ENCODE results near the gene FMN2. TPM values are rescaled to one million over a fixed set of nuclear protein-coding genes. Genes with fewer than 3 reads are reported as not detected.
A peak's percentile ranks its signal among the peaks of the same experiment; 100 is the strongest.

FMN2 gene
- polyA plus RNA-seq, 2 of the 4 experiments (the other 2 are of a cell fraction) = 2.8 to 4.2 TPM

GRCh38 chr1:240487493-240487892 is 395.8 kb downstream of the FMN2 start (continued):
- TF ChIP-seq HOXB5 (CRISPR knock-in tag; IDR thresholded peaks at IDR 0.05) (no peak), KDM1A (IDR thresholded peaks at IDR 0.05; ENCODE audit: low read depth) (no peak), E2F6 (IDR thresholded peaks at IDR 0.05; ENCODE audit: borderline replicate concordance, low read depth) (no peak), FOXS1 (CRISPR knock-in tag; IDR thresholded peaks at IDR 0.05) (no peak)

- WGBS (ENCODE audit: missing lambda C conversion rate) = 65% methylated on average over 5 of the region's 5 CpGs
- Histone ChIP-seq H3K4me2 (peak overlapping the region; percentile 40; the same call in 2 of the 3 replicates), H3K4me3 (no peak overlapping the region), H3K4me1 (peaks cover 13% of the 10 kb centered on the region), H3K9me3 (no peaks in the 10 kb centered on the region), H3K27ac (no peak overlapping the region; a peak in 1 of 6 replicates)
- DNase-seq (ENCODE audit: low read depth in 1 of 2, low spot score in 1 of 2) (peak in 1 of 2 experiments; percentile 8), FAIRE-seq (no peak), ATAC-seq (no peak)
- ChIA-PET POLR2A (no interaction called here), CTCF (interaction anchor here (1.1 to 1.5 kb wide), 2 partner anchors 10 to 302 kb away, joined by 3 to 6 read pairs; no protein-coding TSS in a partner anchor)
- TF ChIP-seq HMGXB4 (CRISPR knock-in tag; IDR thresholded peaks at IDR 0.05; ENCODE audit: borderline replicate concordance) = no peak
- TF ChIP-seq BHLHE40 (IDR thresholded peaks at IDR 0.05; ENCODE audit: low read depth, low read length) = no peak
- no peak for TF ChIP-seq ZSCAN20 (CRISPR knock-in tag; IDR thresholded peaks at IDR 0.05)
- TF ChIP-seq NFE2L2 (conservative IDR thresholded peaks at IDR 0.05; ENCODE audit: low read length) = no peak
- no peak for TF ChIP-seq ATOH8 (CRISPR knock-in tag; IDR thresholded peaks at IDR 0.05; ENCODE audit: low read depth)
Observed at GRCh38 chr1:240491156-240491555, 399.5 kb downstream of the FMN2 start.

- ChIA-PET CTCF (interaction anchor here (1.1 to 1.6 kb wide), 4 partner anchors 19 to 122 kb away, joined by 3 to 5 read pairs (median 3); no protein-coding TSS in a partner anchor), POLR2A (no interaction called here)
- H3K27ac ChIP-seq = no peak overlapping the region
- H3K9me3 ChIP-seq = no peaks in the 10 kb centered on the region
- H3K4me2 ChIP-seq = no peak overlapping the region
- FAIRE-seq (no peak), ATAC-seq (no peak), DNase-seq (ENCODE audit: low read depth in 1 of 2, low spot score in 1 of 2) (no peak)
- H3K4me3 ChIP-seq = no peak overlapping the region
- TF ChIP-seq KDM1A (IDR thresholded peaks at IDR 0.05; ENCODE audit: low read depth) (no peak), GATA3 (IDR thresholded peaks at IDR 0.05; ENCODE audit: borderline replicate concordance) (no peak), MAFK (IDR thresholded peaks at IDR 0.05; ENCODE audit: partially characterized antibody) (peak; percentile 98), ESRRA (IDR thresholded peaks at IDR 0.05; ENCODE audit: borderline replicate concordance, low read length) (no peak), NFE2L2 (conservative IDR thresholded peaks at IDR 0.05; ENCODE audit: low read length) (no peak)
- H3K4me1 ChIP-seq = peaks cover 13% of the 10 kb centered on the region
- 81% methylated on average over 7 of the region's 7 CpGs for WGBS (ENCODE audit: missing lambda C conversion rate)
Observed at GRCh38 chr1:240491796-240492195, 400.1 kb downstream of the FMN2 start.

- Histone ChIP-seq H3K4me3 (peak overlapping the region; percentile 45), H3K9me3 (no peaks in the 10 kb centered on the region), H3K4me2 (peak overlapping the region; percentile 63), H3K27ac (peak overlapping the region; percentile 74 to 81), H3K4me1 (peaks cover 13% of the 10 kb centered on the region)
- POLR2A ChIA-PET = no interaction called here
- FAIRE-seq (no peak), DNase-seq (ENCODE audit: low read depth in 1 of 2, low spot score in 1 of 2) (peak; percentile 67 to 87), ATAC-seq (peak; percentile 94 to 96)
- WGBS (ENCODE audit: missing lambda C conversion rate) = 74% methylated on average over 36 of the region's 52 CpGs
- CTCF ChIA-PET = interaction anchor here (0.7 to 1.6 kb wide), 11 partner anchors 9 to 304 kb away, joined by 3 to 7 read pairs (median 3); no protein-coding TSS in a partner anchor
- TF ChIP-seq E2F6 (IDR thresholded peaks at IDR 0.05; ENCODE audit: borderline replicate concordance, low read depth) (no peak), ESRRA (IDR thresholded peaks at IDR 0.05; ENCODE audit: borderline replicate concordance, low read length) (no peak), CTCF (IDR thresholded peaks at IDR 0.05) (peak; percentile 41; the same call in 2 of the 3 replicates), KDM1A (IDR thresholded peaks at IDR 0.05; ENCODE audit: low read depth) (no peak), JUN (IDR thresholded peaks at IDR 0.05) (0 out of 5 replicates have a peak, but pooled peaks of 1 of the 2 experiments have one; percentile 21), RARB (CRISPR knock-in tag; IDR thresholded peaks at IDR 0.05) (no peak), HMGXB4 (CRISPR knock-in tag; IDR thresholded peaks at IDR 0.05; ENCODE audit: borderline replicate concordance) (no peak), NR3C1 (IDR thresholded peaks at IDR 0.05) (no peak), ZFP36 (IDR thresholded peaks at IDR 0.05; ENCODE audit: borderline replicate concordance, partially characterized antibody) (no peak), POLR2A (IDR thresholded peaks at IDR 0.05; ENCODE audit: low read length) (0 out of 2 replicates have a peak, but pooled peaks have one; percentile 27), RAD21 (conservative IDR thresholded peaks at IDR 0.05 in 1 of 2, IDR thresholded peaks at IDR 0.05 in 1 of 2) (peak; percentile 22 to 42; a peak in 2 of 5 replicates), NFE2L2 (conservative IDR thresholded peaks at IDR 0.05; ENCODE audit: low read length) (no peak), KDM5A (IDR thresholded peaks at IDR 0.05) (no peak), CHD2 (IDR thresholded peaks at IDR 0.05; ENCODE audit: low read length, partially characterized antibody) (no peak), CBX8 (IDR thresholded peaks at IDR 0.05) (no peak)
Observed at GRCh38 chr1:240492832-240493440, 401.3 kb downstream of the FMN2 start.
